Panc1 (cell line): ENCODE measurements around the gene MROH7. TPM values are rescaled to one million over a fixed set of nuclear protein-coding genes. Genes with fewer than 3 reads are reported as not detected.
A peak's percentile ranks its signal among the peaks of the same experiment; 100 is the strongest.

Experiments
- ATAC-seq: fragments of 200-7000 bp; cut with Tn5 transposase; 2 replicates; pipeline ENCODE4 v1.9.1; 2020; ENCODE audit warnings: mild to moderate bottlenecking, moderate library complexity
- BruUV-seq: library from RNA; stranded (reverse); fragments of 400-500 nt; replicated peaks from 2 replicates; lab custom pipeline; 2021; lab: Mats Ljungman, UMichigan
- CTCF ChIA-PET: fragments of 300-600 bp; sonication (Branson Sonifier 250); formaldehyde crosslinking; loops from one replicate; lab custom pipeline; 2022; ENCODE audit warnings: antibody characterized with exemption; lab: Charles Lee
- POLR2A ChIA-PET: fragments of 300-600 bp; sonication (Branson Sonifier 250); formaldehyde crosslinking; loops from one replicate; lab custom pipeline; 2022; ENCODE audit warnings: antibody characterized with exemption; lab: Charles Lee
- DNase-seq: peaks from one replicate; pipeline ENCODE4 v3.0.0-alpha.2; 2010; ENCODE audit warnings: low read depth, low spot score
- H3K27ac ChIP-seq: 2 replicates; pipeline ENCODE4 v1.5.1; 2011; ENCODE audit warnings: mild to moderate bottlenecking, low read length, inconsistent platforms
- H3K27me3 ChIP-seq: fragments of 200-500 bp; sonication (Bioruptor generic); 2 replicates; pipeline ENCODE4 v1.6.0; 2014; ENCODE audit warnings: low read length, inconsistent platforms; ENCODE audit not compliant: control insufficient read depth, insufficient read depth
- H3K36me3 ChIP-seq: fragments of 200-500 bp; sonication (Bioruptor generic); 2 replicates; pipeline ENCODE4 v1.5.1; 2014; ENCODE audit warnings: inconsistent platforms, mild to moderate bottlenecking, low read length, moderate library complexity; ENCODE audit not compliant: control insufficient read depth, insufficient read depth
- H3K4me1 ChIP-seq: 2 replicates; pipeline ENCODE4 v1.5.1; 2011; ENCODE audit warnings: inconsistent platforms, mild to moderate bottlenecking, low read length, moderate library complexity; ENCODE audit not compliant: control insufficient read depth, insufficient read depth
- H3K4me3 ChIP-seq, 2 experiments: 2 replicates each; pipeline ENCODE4 v1.5.1; 2011 to 2012; ENCODE audit warnings: low read depth in 2 of 2, low read length in 2 of 2, mild to moderate bottlenecking in 2 of 2, inconsistent platforms in 1 of 2, moderate library complexity in 1 of 2
- H3K9me3 ChIP-seq: fragments of 200-500 bp; sonication (Bioruptor generic); 2 replicates; pipeline ENCODE4 v1.5.1; 2014; ENCODE audit warnings: low read depth, mild to moderate bottlenecking, inconsistent platforms, low read length, moderate library complexity; ENCODE audit not compliant: control insufficient read depth, insufficient read depth
- CTCF ChIP-seq: fragments of 450-650 bp; IDR thresholded peaks from 2 replicates; pipeline ENCODE4 v1.5.1; 2017; ENCODE audit warnings: mild to moderate bottlenecking
- POLR2AphosphoS5 ChIP-seq: IDR thresholded peaks from 2 replicates; pipeline ENCODE4 v1.6.1; 2012; ENCODE audit warnings: mild to moderate bottlenecking, low read depth, low read length, moderate library complexity
- REST ChIP-seq, 2 experiments: IDR thresholded peaks; 2 replicates each; pipeline ENCODE4 v1.6.1; 2011 to 2012; ENCODE audit warnings: low read depth in 2 of 2, control low read depth in 1 of 2, low read length in 1 of 2, mild to moderate bottlenecking in 1 of 2, moderate library complexity in 1 of 2; ENCODE audit not compliant: insufficient read depth in 1 of 2
- SIN3A ChIP-seq: IDR thresholded peaks from 2 replicates; pipeline ENCODE4 v1.6.1; 2012; ENCODE audit warnings: low read depth, mild to moderate bottlenecking, low read length, moderate library complexity, borderline replicate concordance; ENCODE audit not compliant: insufficient read depth
- TCF7L2 ChIP-seq: IDR thresholded peaks from 2 replicates; pipeline ENCODE4 v1.6.1; 2011; ENCODE audit warnings: mild to moderate bottlenecking, low read depth, low read length, inconsistent platforms
- in situ Hi-C: cut with HindIII; loops from 2 replicates; pipeline ENCODE4 v1.10.0; 2016; ENCODE audit warnings: low sequenced_read_pairs, low pct_unique_long_range_greater_than_20kb
- intact Hi-C: fragments of 100-400 bp; cut with micrococcal nuclease; formaldehyde crosslinking; loops from one replicate; pipeline ENCODE4 v1.10.0; 2022; ENCODE audit not compliant: unreplicated experiment
- total RNA-seq: library from RNA; stranded (reverse); gene quantifications from one replicate; pipeline ENCODE4 v1.2.1, GENCODE V29; 2021; ENCODE audit not compliant: unreplicated experiment

The MROH7 gene
- total RNA-seq, 1 experiment from 2014 or later = not detected

GRCh38 chr1:54601730-54602129, 39.9 kb upstream of the MROH7 start:
- Histone ChIP-seq H3K4me3 (no peak overlapping the region), H3K27me3 (no peaks in the 10 kb centered on the region), H3K4me1 (no peaks in the 10 kb centered on the region), H3K36me3 (no peaks in the 10 kb centered on the region), H3K9me3 (no peaks in the 10 kb centered on the region), H3K27ac (no peak overlapping the region)
- ATAC-seq (peak; percentile 32; the same call in 1 of the 2 replicates), DNase-seq (no peak)
- POLR2A ChIA-PET = no interaction called here
- no TSS peak for BruUV-seq
- in situ Hi-C loops = no loop called here
- intact Hi-C loops = no loop called here
- CTCF ChIA-PET = no interaction called here
- TF ChIP-seq POLR2AphosphoS5 = no peak
- no peak for TF ChIP-seq REST (IDR thresholded peaks at IDR 0.05; ENCODE audit: insufficient read depth in 1 of 2, low read depth in 2 of 2, low read length in 1 of 2)
- TF ChIP-seq CTCF = no peak
- TF ChIP-seq SIN3A = no peak

- no peak overlapping the region for H3K27ac ChIP-seq
- ChIA-PET POLR2A (no interaction called here), CTCF (no interaction called here)
- DNase-seq (no peak), ATAC-seq (no peak)
- in situ Hi-C loops (no loop called here), intact Hi-C loops (no loop called here)
- H3K36me3 ChIP-seq = no peaks in the 10 kb centered on the region
- H3K9me3 ChIP-seq = no peaks in the 10 kb centered on the region
- H3K4me1 ChIP-seq = no peaks in the 10 kb centered on the region
- H3K27me3 ChIP-seq = no peaks in the 10 kb centered on the region
- TF ChIP-seq SIN3A (no peak), TCF7L2 (no peak), REST (IDR thresholded peaks at IDR 0.05; ENCODE audit: insufficient read depth in 1 of 2, low read depth in 2 of 2, low read length in 1 of 2) (no peak), CTCF (no peak), POLR2AphosphoS5 (no peak)
- H3K4me3 ChIP-seq = no peak overlapping the region
- BruUV-seq = no TSS peak
These were observed 39.0 kb upstream of the MROH7 start for GRCh38 chr1:54602554-54602953.
